T-helper 2 cell treated with Interferon-gamma antibody and Interleukin-4, amounts not matched to agents 5 μg/mL and 100 μg/mL, for 36 hours (primary cell): ENCODE results near the gene HLA-DQB2.
"Not testable (repeated sequence)": the region's sequence is repeated elsewhere in the genome, so short reads cannot be mapped to it uniquely, and the experiment has no call there.

ENCODE experiments used
- DNase-seq: peaks from one replicate; pipeline ENCODE4 v3.0.0; 2021; ENCODE audit warnings: low spot score
- H3K27ac Mint-ChIP-seq: one replicate; pipeline ENCODE4 v1.8.0; 2021; ENCODE audit warnings: mild to moderate bottlenecking, mixed read lengths
- H3K27me3 Mint-ChIP-seq: one replicate; pipeline ENCODE4 v1.8.0; 2021; ENCODE audit warnings: low read depth, mixed read lengths
- H3K36me3 Mint-ChIP-seq: one replicate; pipeline ENCODE4 v1.8.0; 2021; ENCODE audit warnings: low read depth, mixed read lengths
- H3K4me1 Mint-ChIP-seq: one replicate; pipeline ENCODE4 v1.8.0; 2021; ENCODE audit warnings: low read depth, mixed read lengths
- H3K4me3 Mint-ChIP-seq: one replicate; pipeline ENCODE4 v1.8.0; 2022; ENCODE audit warnings: mild to moderate bottlenecking, moderate library complexity, mixed read lengths
- H3K9me3 Mint-ChIP-seq: one replicate; pipeline ENCODE4 v1.8.0; 2021; ENCODE audit warnings: mixed read lengths

The HLA-DQB2 gene

DNA sequence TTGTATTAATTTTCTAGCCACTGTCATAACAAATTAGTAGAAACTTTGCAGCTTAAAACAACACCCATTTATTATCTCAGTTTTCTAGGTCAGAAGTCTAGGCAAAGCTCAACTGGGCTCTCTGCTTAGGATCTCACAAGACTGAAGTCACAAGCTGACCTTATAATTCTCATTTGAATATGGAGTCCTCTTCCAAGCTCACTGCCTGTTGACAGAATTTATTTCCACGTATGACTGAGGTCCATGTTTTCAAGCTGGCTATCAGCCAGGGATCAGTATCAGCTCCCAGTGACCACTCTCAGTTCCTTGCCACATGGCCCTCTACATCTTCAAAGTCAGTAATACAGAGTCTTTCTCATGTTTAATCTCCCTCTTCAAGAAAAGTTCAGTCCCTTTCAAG is 11.7 kb upstream of the HLA-DQB2 start:
- Mint-ChIP-seq H3K4me3 (no peak overlapping the region), H3K36me3 (no peaks in the 10 kb centered on the region), H3K9me3 (no peaks in the 10 kb centered on the region), H3K4me1 (no peaks in the 10 kb centered on the region), H3K27me3 (peaks cover 59% of the 10 kb centered on the region), H3K27ac (no peak overlapping the region)
- no peak for DNase-seq

DNA sequence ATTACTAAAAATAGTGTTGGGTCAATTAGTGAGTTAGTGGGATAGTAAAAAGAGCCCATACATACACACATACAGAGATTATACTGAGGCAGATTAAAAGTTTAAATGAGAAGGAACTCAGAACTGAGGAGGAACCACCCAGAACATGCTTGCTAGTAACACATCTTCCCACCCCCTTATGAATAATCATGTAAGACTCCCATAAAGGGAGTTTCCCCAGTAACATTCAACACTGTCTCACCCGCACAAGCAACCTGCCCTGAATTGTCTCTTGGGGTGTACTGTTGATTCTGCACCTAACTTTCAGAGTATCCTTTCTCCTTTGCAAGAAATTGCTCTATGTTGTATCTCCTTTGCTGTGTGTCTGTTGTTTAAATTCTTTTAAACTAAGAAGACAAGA is 11.1 kb upstream of the HLA-DQB2 start:
- DNase-seq = no peak
- peaks cover 56% of the 10 kb centered on the region for H3K27me3 Mint-ChIP-seq

DNA sequence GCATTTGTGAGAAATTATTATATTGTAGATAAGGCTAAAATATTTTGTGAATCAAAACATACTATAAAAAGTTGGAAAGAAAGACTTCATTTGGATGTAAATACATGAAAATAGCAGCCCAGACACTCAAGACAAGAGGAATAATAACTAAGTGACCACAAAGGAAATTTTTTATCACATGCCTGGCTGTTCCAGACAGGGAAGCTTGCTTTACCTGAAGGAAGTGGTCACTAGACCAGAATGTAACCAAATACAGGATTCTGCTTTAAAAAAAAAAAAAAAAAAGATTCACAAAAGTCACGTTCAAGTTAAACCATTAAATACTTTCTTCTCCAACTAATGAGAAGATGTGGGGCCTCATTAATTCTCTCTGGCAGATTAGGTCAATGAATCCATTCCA is 9.3 kb upstream of the HLA-DQB2 start:
- H3K27ac Mint-ChIP-seq = no peak overlapping the region

More for the DNA sequence above, 11.1 kb upstream of the HLA-DQB2 start:
- H3K36me3 Mint-ChIP-seq = no peaks in the 10 kb centered on the region
- H3K9me3 Mint-ChIP-seq = no peaks in the 10 kb centered on the region
- H3K4me1 Mint-ChIP-seq = no peaks in the 10 kb centered on the region
- H3K4me3 Mint-ChIP-seq = no peak overlapping the region
- H3K27ac Mint-ChIP-seq = no peak overlapping the region

DNA sequence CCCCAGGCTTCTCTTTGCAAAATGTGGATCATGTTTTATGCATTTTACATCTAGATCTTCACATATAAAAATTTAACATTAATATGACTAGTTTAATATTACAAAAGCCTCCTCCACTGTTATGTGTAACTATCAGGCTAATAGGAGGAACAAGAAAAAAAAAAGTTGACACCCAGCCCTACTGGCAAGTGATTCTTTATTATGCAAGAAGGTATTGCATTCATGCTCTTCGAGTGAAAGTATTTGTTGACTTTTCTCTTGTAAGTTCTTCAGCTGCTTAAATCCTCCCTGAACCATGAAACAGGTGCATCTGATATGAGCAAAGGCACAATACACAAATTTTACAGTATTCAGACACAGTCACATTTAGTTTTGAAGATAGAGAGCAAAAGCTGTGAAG is 716 bp upstream of the HLA-DQB2 start:
- H3K4me3 Mint-ChIP-seq = no peak overlapping the region
- DNase-seq = no peak
- no peaks in the 10 kb centered on the region for H3K9me3 Mint-ChIP-seq
- no peak overlapping the region for H3K27ac Mint-ChIP-seq
- peaks cover 48% of the 10 kb centered on the region for H3K27me3 Mint-ChIP-seq
- H3K36me3 Mint-ChIP-seq = no peaks in the 10 kb centered on the region
- no peaks in the 10 kb centered on the region for H3K4me1 Mint-ChIP-seq

More for the DNA sequence above, 9.3 kb upstream of the HLA-DQB2 start:
- Mint-ChIP-seq H3K9me3 (no peaks in the 10 kb centered on the region), H3K36me3 (no peaks in the 10 kb centered on the region), H3K27me3 (peaks cover 64% of the 10 kb centered on the region), H3K4me3 (no peak overlapping the region), H3K4me1 (no peaks in the 10 kb centered on the region)
- no peak for DNase-seq

DNA sequence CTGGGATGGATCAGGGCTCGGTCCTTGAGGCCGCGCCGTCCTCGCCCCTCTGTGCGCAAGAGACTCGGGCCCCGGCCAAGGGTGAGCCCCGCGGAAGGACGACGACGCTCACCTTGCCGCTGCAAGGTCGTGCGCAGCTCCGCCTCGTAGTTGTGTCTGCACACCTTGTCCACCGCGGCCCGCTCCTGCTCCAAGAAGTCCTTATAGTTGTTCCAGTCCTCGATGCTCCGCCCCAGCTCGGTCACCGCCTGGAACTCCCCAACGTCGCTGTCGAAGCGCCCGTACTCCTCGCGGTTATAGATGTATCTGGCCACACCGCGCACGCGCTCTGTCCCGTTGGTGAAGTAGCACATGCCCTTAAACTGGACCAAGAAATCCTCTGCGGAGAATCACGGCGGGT is 1.8 kb downstream of the HLA-DQB2 start:
- Mint-ChIP-seq H3K36me3 (no peaks in the 10 kb centered on the region), H3K9me3 (no peaks in the 10 kb centered on the region), H3K27me3 (peaks cover 30% of the 10 kb centered on the region), H3K4me3 (no peak overlapping the region), H3K27ac (no peak overlapping the region), H3K4me1 (no peaks in the 10 kb centered on the region)
- DNase-seq = no peak

DNA sequence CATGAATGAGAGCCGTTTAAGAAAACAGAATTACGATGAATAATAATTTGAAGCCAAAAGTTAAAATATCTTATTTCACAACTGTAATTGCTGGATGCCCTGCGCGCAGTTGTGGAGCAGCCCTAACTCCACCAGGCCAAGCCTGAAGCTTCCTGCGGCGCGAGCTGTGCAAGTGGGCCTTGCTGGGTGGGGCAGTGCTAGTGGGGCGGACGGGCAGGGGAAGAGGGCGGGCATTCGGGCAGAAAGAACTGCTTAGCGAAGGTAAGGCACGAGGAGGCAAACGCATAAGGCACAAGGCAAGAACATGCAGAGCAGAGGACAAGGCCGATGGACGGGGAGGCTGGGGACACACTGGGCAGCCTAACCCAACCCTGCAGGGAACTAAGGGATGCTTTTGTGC is 2.3 kb downstream of the HLA-DQB2 start:
- H3K27me3 Mint-ChIP-seq = peaks cover 30% of the 10 kb centered on the region
- no peak overlapping the region for H3K4me3 Mint-ChIP-seq
- DNase-seq = no peak
- no peak overlapping the region for H3K27ac Mint-ChIP-seq
- no peaks in the 10 kb centered on the region for H3K9me3 Mint-ChIP-seq
- H3K36me3 Mint-ChIP-seq = no peaks in the 10 kb centered on the region
- H3K4me1 Mint-ChIP-seq = no peaks in the 10 kb centered on the region

DNA sequence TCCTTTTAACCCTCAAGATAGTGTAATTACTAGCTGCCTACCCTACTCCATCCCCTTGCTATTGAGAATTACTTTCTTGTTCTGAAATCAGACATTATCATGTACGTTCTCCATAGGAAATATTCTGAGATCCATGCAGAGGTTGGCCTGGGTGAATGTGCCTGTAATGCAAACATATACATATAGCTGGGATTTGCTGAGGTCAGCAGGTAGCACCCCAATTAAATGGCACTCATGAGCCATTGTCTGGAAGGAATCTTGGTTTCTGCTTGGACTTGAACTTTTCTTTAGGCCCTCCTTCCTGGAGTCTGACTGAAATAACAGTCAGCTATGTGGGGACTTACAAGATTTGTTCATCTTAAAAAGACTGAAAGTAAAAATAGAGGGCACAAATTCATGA is 3.7 kb downstream of the HLA-DQB2 start:
- no peaks in the 10 kb centered on the region for H3K36me3 Mint-ChIP-seq

DNA sequence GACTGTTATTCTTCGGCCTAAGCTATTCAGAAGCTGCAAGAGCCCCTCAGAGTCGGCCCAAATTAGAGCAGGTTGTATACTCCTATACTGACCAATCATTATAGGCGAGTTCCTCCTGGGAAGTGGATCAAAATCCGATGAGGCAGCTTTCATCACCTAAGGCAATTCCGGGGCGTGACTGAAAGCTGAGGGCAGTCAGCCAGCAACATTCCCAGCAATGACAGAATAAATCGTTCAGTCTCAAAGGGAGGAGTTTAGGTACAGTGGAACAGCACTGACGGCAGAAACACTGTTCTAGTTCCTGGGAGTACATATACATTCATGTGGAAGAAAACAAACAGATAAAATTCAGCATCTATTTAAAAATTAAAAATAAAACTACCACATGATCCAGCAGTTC is 10.8 kb downstream of the HLA-DQB2 start:
- H3K36me3 Mint-ChIP-seq = no peaks in the 10 kb centered on the region
- no peaks in the 10 kb centered on the region for H3K4me1 Mint-ChIP-seq
- H3K4me3 Mint-ChIP-seq = no peak overlapping the region
- no peaks in the 10 kb centered on the region for H3K9me3 Mint-ChIP-seq
- peaks cover 43% of the 10 kb centered on the region for H3K27me3 Mint-ChIP-seq
- H3K27ac Mint-ChIP-seq = no peak overlapping the region
- DNase-seq = no peak

More for the DNA sequence above, 3.7 kb downstream of the HLA-DQB2 start:
- no peaks in the 10 kb centered on the region for H3K4me1 Mint-ChIP-seq
- H3K9me3 Mint-ChIP-seq = no peaks in the 10 kb centered on the region
- H3K27me3 Mint-ChIP-seq = peaks cover 37% of the 10 kb centered on the region
- no peak overlapping the region for H3K4me3 Mint-ChIP-seq
- no peak for DNase-seq
- no peak overlapping the region for H3K27ac Mint-ChIP-seq

DNA sequence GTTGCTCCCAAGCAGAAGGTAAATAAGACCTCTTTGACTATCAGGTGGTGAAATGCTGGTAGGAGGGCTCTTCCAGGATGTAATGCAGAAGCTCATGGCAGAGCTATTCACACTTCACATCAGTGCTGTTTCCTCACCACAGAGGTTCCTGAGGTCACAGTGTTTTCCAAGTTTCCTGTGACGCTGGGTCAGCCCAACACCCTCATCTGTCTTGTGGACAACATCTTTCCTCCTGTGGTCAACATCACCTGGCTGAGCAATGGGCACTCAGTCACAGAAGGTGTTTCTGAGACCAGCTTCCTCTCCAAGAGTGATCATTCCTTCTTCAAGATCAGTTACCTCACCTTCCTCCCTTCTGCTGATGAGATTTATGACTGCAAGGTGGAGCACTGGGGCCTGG is 17.7 kb downstream of the HLA-DQB2 start:
- H3K4me3 Mint-ChIP-seq, H3K4me1 Mint-ChIP-seq, H3K9me3 Mint-ChIP-seq, H3K27ac Mint-ChIP-seq, DNase-seq, H3K36me3 Mint-ChIP-seq: not testable (repeated sequence)
- peaks cover 37% of the 10 kb centered on the region for H3K27me3 Mint-ChIP-seq

DNA sequence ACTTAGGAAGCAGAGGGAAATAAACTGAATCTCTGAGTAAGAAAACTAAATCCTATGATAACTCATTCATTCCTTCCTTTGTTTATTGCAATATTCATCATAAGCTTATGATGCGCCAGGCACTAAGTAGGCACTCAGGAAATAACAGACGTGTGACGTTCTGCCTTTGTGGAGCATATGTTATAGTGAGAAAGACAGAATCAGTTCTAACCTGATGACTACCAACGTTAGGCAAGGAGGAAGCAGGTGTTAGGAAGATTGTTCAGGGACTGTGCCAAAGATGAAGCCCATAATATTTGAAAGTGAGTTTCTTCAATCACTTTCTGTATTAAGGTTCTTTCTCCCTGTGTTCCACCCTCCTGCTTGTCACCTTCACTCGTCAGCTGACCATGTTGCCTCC is 18.6 kb downstream of the HLA-DQB2 start:
- H3K27ac Mint-ChIP-seq = no peak overlapping the region
- H3K4me3 Mint-ChIP-seq = no peak overlapping the region
- H3K9me3 Mint-ChIP-seq = no peaks in the 10 kb centered on the region
- peaks cover 39% of the 10 kb centered on the region for H3K27me3 Mint-ChIP-seq
- DNase-seq = no peak
- no peaks in the 10 kb centered on the region for H3K36me3 Mint-ChIP-seq
- peaks cover 2% of the 10 kb centered on the region for H3K4me1 Mint-ChIP-seq

DNA sequence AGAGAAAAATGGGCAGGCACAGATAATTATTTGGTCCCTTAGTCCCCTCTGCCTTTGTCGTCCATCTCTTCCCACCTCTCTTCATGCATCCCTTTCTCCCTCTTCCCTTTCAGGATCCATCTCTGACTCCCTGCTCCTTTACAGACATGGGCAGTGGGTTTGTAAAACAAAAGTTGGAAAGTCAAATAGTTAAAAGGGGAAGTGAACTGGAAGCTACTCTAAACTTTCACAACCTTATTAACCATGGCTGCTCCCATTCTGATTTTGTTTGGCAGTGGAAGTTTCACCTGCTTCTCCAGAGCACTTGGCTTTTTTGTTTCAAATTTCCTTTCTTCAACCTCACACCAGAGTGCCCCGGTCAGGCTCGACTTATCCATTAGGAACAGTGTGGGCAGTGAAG is 21.0 kb downstream of the HLA-DQB2 start:
- no peak overlapping the region for H3K4me3 Mint-ChIP-seq

DNA sequence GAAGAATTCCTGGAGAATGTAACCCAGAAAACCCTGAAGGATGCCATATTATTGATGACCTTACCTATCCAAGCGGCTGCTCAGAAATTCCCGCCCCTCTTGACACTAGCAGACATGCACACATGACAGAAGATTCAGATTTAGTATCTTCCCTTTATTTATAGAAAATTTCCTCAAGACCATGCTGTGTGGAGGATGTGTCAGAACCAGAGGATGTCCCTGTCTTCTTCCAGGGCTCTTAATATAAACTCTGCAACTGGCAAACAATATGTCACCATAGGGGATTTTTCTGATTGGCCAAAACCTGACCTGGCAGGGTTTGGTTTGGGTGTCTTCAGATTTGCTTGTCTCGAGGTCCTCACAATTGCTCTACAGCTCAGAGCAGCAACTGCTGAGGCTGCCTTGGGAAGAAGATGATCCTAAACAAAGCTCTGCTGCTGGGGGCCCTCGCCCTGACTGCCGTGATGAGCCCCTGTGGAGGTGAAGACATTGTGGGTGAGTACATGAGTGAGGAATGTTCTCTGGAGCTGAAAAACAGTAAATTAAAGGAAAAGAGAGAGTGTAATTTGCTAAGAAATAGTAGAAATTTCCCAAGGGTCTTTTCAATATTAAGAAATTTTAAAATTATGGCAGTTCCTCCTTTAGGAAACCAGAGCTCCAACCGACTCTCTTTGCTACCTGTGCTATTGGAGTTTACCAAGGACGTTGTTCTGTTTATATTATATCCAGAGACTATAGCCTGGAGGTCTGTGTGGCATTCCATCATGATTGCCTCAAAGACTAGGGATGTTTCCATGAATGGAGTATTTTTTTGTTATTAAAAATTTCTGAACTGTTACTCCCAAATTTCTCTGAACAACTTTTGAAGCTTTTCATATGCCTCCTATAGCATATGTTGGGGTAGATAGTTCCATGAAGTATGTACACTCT is 22.0 kb downstream of the HLA-DQB2 start, which contains the start of gene HLA-DQA2:
TSS of gene HLA-DQA2 (plus strand) at position 361 of the 930 bp plus-strand sequence. CDS start at position 414, 53 bp downstream.
- no peak within 1 kb of the TSS for H3K4me3 Mint-ChIP-seq
- H3K27me3 Mint-ChIP-seq = peaks cover 41% of the 10 kb centered on the region
- no peaks in the 10 kb centered on the region for H3K9me3 Mint-ChIP-seq
- no peaks in the 10 kb centered on the region for H3K36me3 Mint-ChIP-seq
- no peak for DNase-seq
- H3K27ac Mint-ChIP-seq = no peak within 1 kb of the TSS
- H3K4me1 Mint-ChIP-seq = peaks cover 6% of the 10 kb centered on the region

More for the DNA sequence above, 21.0 kb downstream of the HLA-DQB2 start:
- Mint-ChIP-seq H3K4me1 (peaks cover 6% of the 10 kb centered on the region), H3K9me3 (no peaks in the 10 kb centered on the region), H3K27ac (no peak overlapping the region), H3K27me3 (peaks cover 47% of the 10 kb centered on the region), H3K36me3 (no peaks in the 10 kb centered on the region)
- no peak for DNase-seq

DNA sequence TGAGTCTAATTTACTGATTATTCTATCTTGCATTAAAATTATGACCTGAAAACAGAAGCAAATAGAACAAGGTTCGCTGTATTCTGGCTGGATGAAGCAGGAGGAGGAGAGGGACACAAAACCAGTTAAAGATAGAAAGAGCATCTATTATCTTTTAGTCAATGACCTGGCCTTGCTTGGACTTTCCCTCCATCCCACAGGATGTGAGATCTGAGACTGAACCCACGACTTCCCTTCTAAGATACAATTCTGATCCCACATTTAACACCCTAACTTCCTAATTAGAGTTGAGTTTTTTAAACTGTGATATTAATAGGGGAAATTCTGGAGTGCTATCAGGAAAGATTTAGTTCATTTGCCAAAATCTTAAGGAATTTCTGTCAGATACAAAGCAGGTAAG is 25.2 kb downstream of the HLA-DQB2 start:
- Mint-ChIP-seq H3K27me3 (peaks cover 40% of the 10 kb centered on the region), H3K4me3 (no peak overlapping the region), H3K4me1 (peaks cover 4% of the 10 kb centered on the region), H3K9me3 (no peaks in the 10 kb centered on the region), H3K36me3 (no peaks in the 10 kb centered on the region), H3K27ac (no peak overlapping the region)
- DNase-seq = no peak

DNA sequence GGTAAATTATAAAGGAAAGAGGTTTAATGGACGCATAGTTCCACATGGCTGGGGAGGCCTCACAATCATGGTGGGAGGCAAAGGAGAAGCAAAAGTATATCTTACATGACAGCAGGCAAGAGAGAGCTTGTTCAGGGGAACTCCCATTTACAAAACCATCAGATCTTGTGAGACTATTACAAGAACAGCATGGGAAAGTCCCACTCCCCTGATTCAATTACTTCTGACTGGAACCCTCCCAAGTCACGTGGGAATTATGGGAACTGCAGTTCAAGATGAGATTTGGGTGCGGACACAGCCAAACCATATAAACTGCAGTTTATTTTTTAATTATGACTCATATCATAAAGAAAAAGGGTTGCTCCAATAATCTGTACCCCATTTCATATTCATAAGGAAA is 44.5 kb downstream of the HLA-DQB2 start:
- Mint-ChIP-seq H3K9me3 (no peaks in the 10 kb centered on the region), H3K36me3 (no peaks in the 10 kb centered on the region), H3K4me1 (no peaks in the 10 kb centered on the region), H3K27me3 (peaks cover 52% of the 10 kb centered on the region), H3K4me3 (no peak overlapping the region), H3K27ac (no peak overlapping the region)
- no peak for DNase-seq
